OCI-LY3 (cell line): ENCODE results near the gene CH25H.

Source experiments
- EZH2phosphoT487 ChIP-seq: fragments of 200-600 bp; shearing (Covaris generic); IDR thresholded peaks from 2 replicates; pipeline ENCODE4 v1.6.1; 2018; ENCODE audit warnings: antibody characterized with exemption, mixed run types, low read depth
- TF ChIP-seq, protein P1 (sequence below): fragments of 200-600, 300-600 bp; sonication (generic); IDR thresholded peaks from 2 replicates; pipeline ENCODE4 v1.5.1; 2014; ENCODE audit warnings: antibody characterized with exemption, low read length, low read depth

GRCh38 chr10:89241026-89241425 lies 33.9 kb upstream of the CH25H start:
- TF ChIP-seq, protein P1, sequence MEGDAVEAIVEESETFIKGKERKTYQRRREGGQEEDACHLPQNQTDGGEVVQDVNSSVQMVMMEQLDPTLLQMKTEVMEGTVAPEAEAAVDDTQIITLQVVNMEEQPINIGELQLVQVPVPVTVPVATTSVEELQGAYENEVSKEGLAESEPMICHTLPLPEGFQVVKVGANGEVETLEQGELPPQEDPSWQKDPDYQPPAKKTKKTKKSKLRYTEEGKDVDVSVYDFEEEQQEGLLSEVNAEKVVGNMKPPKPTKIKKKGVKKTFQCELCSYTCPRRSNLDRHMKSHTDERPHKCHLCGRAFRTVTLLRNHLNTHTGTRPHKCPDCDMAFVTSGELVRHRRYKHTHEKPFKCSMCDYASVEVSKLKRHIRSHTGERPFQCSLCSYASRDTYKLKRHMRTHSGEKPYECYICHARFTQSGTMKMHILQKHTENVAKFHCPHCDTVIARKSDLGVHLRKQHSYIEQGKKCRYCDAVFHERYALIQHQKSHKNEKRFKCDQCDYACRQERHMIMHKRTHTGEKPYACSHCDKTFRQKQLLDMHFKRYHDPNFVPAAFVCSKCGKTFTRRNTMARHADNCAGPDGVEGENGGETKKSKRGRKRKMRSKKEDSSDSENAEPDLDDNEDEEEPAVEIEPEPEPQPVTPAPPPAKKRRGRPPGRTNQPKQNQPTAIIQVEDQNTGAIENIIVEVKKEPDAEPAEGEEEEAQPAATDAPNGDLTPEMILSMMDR, result no peak
- no peak for TF ChIP-seq EZH2phosphoT487
